NCI-H2227 treated with DMSO at 0.1 percent for 48 hours (cell line): ENCODE measurements around the gene CACNA1E.

Source experiments
- DNase-seq: peaks from one replicate; lab custom pipeline; 2025; lab: John Stamatoyannopoulos, UW

Gene CACNA1E

DNA sequence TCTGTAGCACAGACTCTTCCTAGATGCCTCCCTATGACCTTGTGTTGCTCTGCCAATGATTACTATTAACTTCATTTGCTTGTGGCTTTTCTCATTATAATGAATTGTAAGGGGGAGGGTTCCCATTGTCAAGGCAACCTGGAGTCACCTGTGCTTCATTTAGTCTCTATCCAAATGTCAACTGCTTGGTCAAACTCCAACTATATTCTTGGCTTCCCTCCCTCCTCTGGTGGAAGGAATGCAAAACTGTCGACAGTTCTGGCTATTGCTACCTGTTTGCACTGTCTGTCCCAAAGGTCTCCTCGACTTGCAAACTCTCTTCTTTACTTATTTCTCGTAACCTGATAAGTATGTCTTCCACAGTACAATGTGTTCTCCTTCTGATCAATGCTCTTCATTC is 100.3 kb downstream of the CACNA1E start:
- DNase-seq, result no peak

GRCh38 chr1:181587870-181588438 is 104.6 kb downstream of the CACNA1E start:
- no peak for DNase-seq

- DNase-seq, result no peak
Measured at GRCh38 chr1:181588631-181589030, 105.3 kb downstream of the CACNA1E start.

- no peak for DNase-seq
Measured at GRCh38 chr1:181592255-181592859, 109.0 kb downstream of the CACNA1E start.

- no peak for DNase-seq
Measured at GRCh38 chr1:181593042-181593441, 109.7 kb downstream of the CACNA1E start.

DNA sequence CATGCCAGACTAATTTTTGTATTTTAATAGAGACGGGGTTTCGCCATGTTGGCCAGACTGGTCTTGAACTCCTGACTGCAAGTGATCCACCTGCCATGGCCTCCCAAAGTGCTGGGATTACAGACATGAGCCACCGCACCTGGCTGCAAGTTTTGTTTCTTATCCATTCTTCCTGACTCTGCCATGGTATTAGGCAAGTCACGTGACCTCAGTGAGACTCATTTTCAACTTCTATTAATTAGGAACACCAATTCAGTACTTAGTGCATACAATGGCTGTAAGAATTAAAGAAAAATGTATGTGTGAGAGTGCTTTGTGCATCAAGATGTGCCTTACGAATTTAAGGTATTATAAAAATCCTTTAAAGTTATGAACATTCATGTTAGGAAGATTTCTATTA is 111.2 kb downstream of the CACNA1E start:
- no peak for DNase-seq

DNA sequence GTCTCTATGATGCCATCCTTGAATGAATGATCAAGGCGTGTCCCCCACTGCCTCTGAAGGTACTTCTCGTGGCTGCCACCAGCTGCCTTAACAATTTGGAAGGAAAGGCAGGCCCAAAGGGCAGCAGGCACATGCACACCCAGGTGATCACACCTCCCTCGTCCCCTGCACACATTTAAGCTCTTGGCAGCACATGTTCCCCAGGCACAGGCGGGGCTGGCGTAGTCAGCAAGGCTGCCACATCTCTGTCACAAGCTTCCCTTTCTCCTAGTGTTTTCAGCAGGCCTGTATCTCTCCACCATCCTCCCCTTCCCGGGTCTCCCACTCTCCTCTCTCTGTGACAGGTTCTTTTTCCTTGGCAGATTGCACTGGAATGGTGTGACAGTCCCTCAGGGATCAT is 111.9 kb downstream of the CACNA1E start:
- DNase-seq, result no peak

GRCh38 chr1:181601186-181601950 is 118.1 kb downstream of the CACNA1E start:
- DNase-seq, result no peak

- no peak for DNase-seq
Measured at GRCh38 chr1:181603735-181604410, 120.6 kb downstream of the CACNA1E start.

GRCh38 chr1:181604482-181605249 is 121.3 kb downstream of the CACNA1E start:
- DNase-seq, result no peak

- no peak for DNase-seq
Measured at GRCh38 chr1:181607524-181607923, 124.2 kb downstream of the CACNA1E start.

DNA sequence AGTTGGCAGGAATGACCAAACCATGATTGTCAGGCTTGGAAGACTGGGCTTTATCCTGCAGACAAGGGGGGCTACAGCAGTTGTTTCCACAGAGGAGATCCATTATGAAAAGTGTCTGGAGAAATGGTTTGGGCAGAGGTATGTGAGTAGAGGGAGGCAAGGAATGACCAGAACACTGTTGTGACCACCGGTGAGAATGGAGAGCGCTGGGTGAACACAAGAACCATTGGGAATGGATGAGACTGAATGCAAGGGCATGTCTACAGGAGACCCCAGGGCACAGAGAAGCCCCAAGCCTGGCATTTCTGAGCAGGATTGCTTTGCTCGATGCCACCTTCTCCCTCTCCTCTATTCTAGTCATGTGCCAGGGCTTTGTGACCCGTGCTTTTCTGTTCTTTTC is 125.1 kb downstream of the CACNA1E start:
- no peak for DNase-seq

- no peak for DNase-seq
Measured at GRCh38 chr1:181608948-181609347, 125.6 kb downstream of the CACNA1E start.

GRCh38 chr1:181612100-181612499 is 128.8 kb downstream of the CACNA1E start:
- DNase-seq, result no peak

DNA sequence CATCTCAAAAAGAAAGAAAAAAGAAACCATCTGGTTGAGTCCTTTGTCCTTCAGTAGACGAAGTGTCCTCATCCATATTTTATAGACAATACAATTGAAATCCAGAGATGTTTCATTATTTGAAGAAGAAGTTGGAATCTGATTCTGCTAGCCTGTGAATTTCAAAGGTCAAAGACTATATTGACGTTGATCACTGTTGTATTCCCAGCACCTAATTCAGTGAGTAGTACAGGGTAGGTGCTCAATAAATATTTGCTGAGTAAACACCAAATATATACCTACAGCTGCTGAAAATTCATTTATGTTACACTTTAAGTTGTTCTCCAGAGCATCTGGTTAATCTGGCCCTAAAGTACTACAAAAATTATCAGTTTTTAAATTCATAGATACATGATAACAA is 135.2 kb downstream of the CACNA1E start:
- DNase-seq, result no peak

GRCh38 chr1:181620183-181620582 is 136.9 kb downstream of the CACNA1E start:
- no peak for DNase-seq

GRCh38 chr1:181623850-181624249 is 140.5 kb downstream of the CACNA1E start:
- DNase-seq, result no peak

DNA sequence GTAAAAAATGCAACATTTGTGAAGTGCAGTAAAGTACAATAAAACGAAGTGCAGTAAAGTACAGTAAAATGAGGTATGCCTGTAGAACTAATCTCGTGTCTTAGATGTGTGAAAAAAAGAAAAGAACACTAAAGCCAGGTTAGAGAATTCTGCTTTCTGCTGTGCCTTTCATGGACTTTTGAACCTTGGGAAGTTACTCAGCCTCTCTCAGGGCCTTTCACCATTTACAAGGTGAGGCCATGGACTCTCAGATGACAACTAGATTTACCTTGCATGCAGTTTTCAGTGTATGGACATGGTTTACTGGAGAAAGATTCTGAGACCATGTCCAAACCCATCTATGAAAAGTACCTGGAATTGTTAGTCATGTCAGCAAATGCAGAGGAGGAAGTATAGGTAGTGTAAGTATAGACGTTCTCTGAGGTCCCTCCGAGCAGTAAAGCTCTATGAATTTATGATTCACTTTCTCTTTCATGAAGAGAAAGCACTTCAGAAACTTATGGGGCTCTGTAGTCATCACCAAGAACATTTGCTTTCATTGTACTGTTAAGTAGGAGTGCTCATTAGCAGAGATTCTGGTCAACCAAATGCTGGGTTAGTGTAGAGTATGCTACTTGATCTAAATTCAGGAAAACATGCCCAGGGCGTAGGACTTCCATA is 143.1 kb downstream of the CACNA1E start:
- DNase-seq, result no peak

DNA sequence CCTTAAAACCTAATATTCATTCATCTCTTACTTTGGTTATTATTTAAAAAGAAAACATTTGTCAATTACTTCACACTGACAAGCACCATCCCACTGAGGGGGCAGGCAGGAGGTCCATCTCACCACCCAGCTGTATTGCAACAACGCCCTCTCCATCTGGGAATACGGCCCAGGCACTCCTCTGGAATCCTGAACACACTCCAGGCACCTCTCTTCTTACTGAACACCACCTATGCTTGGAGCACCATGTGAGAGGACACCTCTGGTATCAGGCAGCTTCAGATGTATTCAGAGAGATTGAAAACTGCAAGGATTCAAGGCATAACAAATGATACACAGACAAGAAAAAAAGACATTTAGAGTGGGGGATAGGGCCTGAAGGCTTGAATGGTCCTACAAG is 147.1 kb downstream of the CACNA1E start:
- DNase-seq, result no peak

GRCh38 chr1:181630838-181631237 is 147.5 kb downstream of the CACNA1E start:
- no peak for DNase-seq

- DNase-seq, result no peak
Measured at GRCh38 chr1:181632492-181632891, 149.2 kb downstream of the CACNA1E start.

DNA sequence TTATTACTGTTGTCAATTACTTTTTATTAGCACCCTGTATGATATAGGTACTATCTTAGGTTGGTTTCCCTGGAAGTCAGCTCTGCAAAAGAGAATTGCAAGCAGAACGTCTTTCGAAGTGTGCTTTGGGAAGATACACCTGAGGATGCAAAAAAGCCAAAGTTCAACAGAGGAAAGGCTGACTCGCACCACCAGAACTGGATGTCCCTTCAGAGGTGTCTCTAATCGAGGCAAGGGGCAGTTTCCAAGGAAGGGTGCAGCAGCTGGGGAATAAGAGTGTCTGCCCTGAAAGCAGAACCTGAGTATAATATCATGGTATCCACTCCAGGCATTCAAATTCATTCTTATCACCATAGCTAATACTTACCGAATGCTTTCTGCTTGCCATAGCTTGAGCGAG is 149.6 kb downstream of the CACNA1E start:
- no peak for DNase-seq
